Stimulated activated CD4-positive, alpha-beta T cell treated with anti-CD3 and anti-CD28 coated beads, Interleukin-1b, Interleukin-23, amount 100 ng/mL, for 24 hours (primary cell): ENCODE measurements around the gene NXT1.
"Not testable (repeated sequence)": the region's sequence is repeated elsewhere in the genome, so short reads cannot be mapped to it uniquely, and the experiment has no call there.

Experiments used
- DNase-seq, 4 experiments: peaks; one replicate each; pipeline ENCODE4 v3.0.0-alpha.2; 2020; ENCODE audit warnings: low read depth in 4 of 4, low spot score in 1 of 4

The NXT1 gene

DNA sequence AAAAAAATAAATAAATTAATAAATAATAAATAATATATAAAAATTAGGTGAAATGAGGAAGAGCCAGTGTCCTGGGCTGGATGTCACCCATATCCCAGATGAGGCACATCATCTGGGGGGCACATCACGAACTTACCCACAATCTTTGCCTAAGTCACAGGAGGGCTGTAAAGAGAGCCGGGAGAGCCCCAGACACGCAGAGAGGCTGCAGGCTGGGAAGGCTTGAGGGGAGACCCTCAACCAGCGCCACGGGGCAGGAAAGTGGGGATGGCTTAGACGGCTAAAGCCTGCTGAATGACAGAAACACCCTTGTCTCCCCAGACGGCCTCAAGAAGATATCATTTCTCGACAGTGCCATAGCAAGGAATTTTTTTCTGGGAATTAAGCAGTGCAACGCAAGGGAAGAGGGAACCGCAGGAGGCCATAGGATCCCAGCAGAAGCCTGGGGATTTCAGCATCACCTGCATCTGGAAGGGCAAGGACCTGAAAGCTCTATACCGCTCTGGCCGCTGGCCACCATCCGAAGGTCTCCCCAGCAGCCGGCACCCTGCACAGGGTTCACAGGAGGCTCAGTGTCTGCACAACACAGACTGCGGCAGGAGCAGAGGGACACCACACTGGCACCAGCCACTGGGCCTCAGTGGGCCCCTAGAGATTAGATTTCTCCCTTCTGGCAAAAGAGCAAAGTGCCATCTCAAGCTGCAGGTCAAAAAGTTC lies 22.8 kb upstream of the NXT1 start:
- no peak for DNase-seq

DNA sequence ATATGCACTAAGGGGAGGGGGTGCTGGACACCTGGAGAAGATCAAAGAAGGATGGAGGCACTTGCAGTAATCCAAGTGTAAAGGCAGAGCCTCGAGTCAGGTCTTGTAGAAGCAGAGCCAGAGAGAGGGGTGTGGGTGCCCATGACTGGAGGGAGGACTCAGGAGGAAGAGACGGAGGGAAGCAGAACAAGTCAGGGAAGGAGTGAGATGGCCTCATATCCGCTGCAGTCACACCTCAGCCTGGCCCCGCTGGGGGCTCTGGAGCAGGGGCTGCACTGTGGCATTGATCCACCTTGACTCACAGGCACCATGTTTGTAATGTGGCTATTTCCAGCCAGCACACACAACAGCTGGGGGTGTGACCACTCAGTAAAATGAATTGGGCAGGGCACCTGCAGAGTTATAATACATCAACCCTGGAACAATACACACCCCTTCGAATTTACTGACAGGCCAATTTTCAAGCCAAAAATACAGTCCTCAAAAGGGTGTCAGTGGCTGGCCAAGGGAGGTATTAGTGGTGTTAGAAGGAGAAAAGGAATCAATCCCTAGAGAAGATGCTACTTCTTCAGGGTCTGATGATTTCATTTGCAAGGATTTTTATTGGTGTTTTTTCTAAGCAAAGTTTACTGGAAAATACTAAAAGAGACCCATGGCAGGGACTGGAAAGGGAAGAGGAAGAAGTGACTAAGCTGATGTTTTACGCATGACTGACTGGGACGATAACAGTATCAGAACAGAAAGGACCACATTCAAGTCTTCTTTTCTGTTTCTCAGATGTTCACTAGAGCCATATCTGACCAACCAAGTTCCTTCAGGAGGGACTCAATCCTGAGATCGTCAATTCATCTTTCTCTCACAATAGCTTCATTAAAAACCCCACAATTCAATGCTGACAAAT lies 18.9 kb upstream of the NXT1 start:
- no peak for DNase-seq

GRCh38 chr20:23332467-23332866 lies 18.1 kb upstream of the NXT1 start:
- DNase-seq: no peak

DNA sequence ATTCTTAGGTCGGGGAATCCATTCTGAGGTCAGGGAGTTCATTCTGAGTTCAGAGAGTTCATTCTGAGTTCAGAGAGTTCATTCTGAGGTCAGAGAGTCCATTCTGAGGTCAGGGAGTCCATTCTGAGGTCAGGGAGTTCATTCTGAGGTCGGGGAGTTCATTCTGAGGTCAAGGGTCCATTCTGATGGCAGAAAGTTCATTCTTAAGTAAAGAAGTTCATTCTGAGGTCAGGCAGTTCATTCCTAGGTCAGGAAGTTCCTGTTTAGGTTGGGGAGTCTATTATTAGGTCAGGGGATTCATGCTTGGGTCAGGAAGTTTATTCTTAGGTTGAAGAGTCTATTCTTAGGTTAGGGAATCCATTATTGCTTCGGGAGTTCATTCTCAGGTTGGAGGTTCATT lies 16.5 kb upstream of the NXT1 start:
- DNase-seq: no peak

- no peak for DNase-seq
Measured at GRCh38 chr20:23335521-23335920, 15.1 kb upstream of the NXT1 start.

DNA sequence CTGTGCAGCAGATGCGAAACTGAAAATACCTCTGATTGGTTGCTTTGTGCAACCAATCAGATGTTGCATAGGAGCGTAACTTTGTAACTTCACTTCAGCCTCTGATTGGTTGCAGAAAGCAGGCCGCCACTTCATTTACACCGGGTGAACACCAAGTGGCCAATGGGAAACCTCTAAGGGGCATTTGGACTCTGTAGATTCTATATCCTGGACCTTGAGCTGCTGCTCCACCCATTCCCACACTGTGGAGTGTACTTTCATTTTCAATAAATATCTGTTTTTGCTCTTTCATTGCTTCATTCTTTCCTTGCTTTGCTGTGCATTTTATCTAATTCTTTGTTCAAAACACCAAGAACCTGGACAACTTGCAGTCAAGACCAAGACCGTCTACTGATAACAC lies 14.1 kb upstream of the NXT1 start:
- DNase-seq: no peak

DNA sequence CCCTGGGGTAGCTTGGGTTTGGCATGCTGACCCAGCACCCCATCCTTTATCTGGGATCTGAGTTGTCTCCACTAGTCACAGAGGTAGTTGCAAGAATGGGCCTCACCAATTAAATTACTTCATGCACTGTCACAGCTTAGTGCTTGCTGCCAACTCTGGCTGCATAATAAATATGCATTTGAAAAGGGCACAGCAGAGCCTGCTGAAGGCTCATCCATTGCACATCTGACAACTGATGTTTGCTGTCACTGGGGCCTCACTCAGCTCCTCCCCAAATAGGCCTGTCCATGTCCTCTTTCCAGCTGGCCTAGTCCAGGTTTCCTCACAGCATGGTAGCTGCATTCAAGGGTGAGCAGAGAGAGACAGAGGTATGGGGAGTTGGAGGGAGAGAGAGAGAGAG lies 13.3 kb upstream of the NXT1 start:
- DNase-seq: no peak

- DNase-seq: no peak
Measured at GRCh38 chr20:23339986-23340385, 10.6 kb upstream of the NXT1 start.

DNA sequence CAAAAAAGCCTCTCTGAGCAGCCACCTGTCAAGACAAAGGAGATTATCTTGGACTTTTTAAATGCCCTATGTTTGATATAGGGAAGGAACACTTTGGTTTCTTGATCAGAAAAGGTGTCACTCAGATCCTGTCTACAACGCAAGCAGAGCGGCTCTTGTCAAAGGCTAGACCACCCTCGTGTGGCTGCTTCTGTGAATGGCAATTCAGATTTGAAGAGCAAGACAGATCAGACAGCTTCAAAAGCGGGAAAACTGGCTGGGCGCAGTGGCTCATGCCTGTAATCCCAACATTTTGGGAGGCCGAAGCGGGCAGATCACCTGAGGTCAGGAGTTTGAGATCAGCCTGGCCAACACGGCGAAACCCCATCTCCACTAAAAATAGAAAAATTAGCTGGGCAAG lies 10.1 kb upstream of the NXT1 start:
- no peak for DNase-seq

DNA sequence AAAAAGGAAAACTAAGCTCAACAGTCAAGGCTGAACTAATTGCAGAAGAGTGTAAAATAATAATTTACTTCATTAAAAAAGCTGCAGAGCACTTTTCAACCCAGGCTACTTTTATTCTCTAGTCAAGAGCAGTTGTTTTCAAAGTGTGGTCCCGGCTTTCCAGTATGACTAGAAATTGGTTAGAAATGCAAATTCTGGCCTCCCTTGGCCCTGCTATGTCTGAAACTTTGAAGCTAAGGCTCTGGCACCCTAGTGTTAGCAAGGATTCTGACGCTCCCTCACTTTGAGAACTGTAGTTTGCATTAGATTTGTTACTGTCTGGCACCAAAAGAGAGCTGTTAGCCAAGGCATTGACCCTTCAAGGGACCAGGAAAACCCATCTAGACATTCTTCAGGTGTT lies 9.5 kb upstream of the NXT1 start:
- no peak for DNase-seq

DNA sequence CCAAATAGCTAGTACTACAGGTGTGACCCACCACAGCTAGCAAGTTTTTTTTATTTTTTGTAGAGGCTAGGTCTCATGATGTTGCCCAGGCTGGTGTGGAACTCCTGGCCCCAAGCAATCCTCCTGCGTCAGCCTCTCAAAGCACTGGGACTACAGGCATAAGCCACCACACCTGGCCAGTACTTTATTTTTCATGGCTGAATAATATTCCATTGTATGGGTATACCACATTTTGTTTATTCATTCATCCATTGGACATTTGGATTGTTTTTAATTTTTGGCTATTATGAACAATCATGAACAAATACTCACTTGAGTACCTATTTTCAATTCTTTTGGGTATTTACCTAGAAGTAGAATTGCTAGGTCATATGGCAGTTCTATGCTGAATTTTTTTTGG lies 7.0 kb upstream of the NXT1 start:
- no peak for DNase-seq

DNA sequence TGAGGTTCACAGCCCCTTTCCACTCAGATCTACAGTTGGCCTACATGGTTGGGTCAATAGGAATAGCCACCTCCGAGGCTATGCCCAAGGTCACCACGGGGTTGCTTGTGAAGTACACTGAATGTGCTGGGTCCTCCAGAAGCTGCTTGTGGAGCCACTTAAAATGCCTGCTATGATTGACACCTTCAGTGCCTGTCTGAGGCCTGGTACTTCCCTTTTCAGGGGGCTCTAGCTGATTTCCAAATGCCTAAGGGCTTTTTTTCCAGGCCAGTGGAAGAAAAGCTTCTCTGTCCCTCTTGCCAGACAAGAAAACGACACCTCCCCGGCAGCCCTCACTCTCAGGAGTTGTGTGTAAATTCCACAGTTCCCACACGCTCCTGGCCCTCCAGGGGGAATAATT lies 6.3 kb upstream of the NXT1 start:
- DNase-seq: no peak

- DNase-seq: no peak
Measured at GRCh38 chr20:23346002-23346401, 4.6 kb upstream of the NXT1 start.

DNA sequence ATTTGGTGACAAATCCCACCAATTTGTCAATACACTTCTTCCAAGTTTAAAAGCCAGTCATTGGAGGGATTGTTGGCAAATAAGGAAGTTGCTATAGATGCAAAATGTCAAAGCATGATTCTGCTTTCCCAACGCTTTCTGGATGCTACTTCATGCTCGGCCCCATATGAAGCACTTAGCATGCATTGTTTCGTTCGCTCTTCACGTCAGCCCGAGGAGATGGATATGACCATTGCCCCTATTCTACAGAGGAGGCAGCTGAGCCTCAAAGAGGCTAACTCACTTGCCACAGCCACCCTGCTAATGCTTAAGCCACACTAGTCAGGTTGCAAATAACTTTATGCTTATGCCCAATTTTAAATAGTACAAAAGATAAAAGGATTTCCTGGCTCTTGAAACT lies 2.8 kb upstream of the NXT1 start:
- DNase-seq: no peak

DNA sequence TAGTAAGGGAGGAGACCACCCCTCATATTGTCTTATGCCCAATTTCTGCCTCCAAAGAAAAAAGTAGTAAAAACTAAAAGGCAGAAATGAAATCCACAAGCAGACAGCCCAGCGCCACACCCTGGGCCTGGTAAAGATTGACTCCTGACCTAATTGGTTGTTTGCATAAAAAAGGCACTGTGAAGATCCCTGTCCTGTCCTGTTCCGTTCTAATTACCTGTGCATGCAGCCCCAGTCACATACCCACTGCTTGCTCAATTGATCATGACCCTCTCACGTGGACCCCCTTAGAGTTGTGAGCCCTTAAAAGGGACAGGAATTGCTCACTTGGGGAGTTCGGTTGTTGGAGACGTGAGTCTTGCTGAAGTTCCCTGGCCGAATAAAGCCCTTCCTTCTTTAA lies 2.1 kb upstream of the NXT1 start:
- not testable (repeated sequence) for DNase-seq

GRCh38 chr20:23349338-23350195 lies 1.0 kb upstream of the NXT1 start:
- peak; percentile 46 to 56 (median 54) for DNase-seq

GRCh38 chr20:23350904-23351838 lies 580 bp downstream of the NXT1 start:
- DNase-seq: peak in 3 of 4 experiments; percentile 28 to 45 (median 37)

DNA sequence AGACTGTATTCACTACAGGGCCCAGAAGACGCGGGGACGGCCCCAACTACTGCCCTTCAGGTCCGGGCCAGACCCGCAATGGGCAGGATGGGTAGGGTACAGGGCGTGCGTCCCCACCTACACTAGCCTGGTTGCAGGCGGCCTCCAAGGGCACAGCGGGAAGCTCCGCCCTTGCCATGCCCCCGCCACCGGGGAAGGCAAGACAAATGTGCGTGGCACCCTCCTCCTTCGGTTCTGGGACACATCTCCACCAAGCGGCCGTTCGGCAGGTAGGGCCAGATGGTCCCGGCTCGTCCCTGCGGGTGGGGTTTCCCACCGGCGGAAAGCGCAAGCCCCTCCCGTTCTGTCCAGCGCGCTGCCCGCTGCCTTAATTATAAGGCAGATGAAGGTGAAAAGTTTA lies 5.6 kb downstream of the NXT1 start:
- no peak for DNase-seq

GRCh38 chr20:23357767-23358562 lies 7.4 kb downstream of the NXT1 start:
- DNase-seq: peak; percentile 98 to 100 (median 99)

DNA sequence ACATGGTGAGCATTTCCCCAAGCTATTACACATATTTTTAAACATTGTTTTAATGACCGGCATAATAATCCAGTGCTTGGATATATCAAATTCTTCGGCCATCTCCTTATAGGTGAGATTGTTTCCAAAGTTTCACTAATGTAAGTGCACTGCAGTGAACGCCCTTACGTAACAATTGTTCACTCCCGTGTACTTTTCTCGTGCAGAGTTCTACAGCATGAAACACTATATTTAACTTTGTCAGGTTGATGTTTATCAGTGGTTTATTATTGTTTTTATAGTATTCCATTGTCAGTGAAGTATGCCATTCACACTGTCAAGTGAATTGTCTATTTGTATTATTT lies 7.9 kb downstream of the NXT1 start:
- DNase-seq: no peak
